HCT116 (cell line): Measurements from ENCODE around the gene PPDPF. TPM values are rescaled to one million over a fixed set of nuclear protein-coding genes. Genes with fewer than 3 reads are reported as not detected.
A peak's percentile ranks its signal among the peaks of the same experiment; 100 is the strongest.

ENCODE experiments used
- ATAC-seq: fragments of 200-7000 bp; cut with Tn5 transposase; 2 replicates; pipeline ENCODE4 v1.9.1; 2020; ENCODE audit warnings: mild to moderate bottlenecking, moderate library complexity
- BruUV-seq: library from RNA; stranded (reverse); fragments of 400-500 nt; replicated peaks from 2 replicates; lab custom pipeline; 2021; lab: Mats Ljungman, UMichigan
- CTCF ChIA-PET: fragments of 300-600 bp; sonication (Branson Sonifier 250); formaldehyde crosslinking; loops from one replicate; lab custom pipeline; 2021; ENCODE audit warnings: antibody characterized with exemption; lab: Charles Lee
- POLR2A ChIA-PET: fragments of 300-600, 350-600 bp; sonication (Branson Sonifier 250); formaldehyde crosslinking; loops from one replicate; lab custom pipeline; 2021; ENCODE audit warnings: antibody characterized with exemption; lab: Charles Lee
- RAD21 ChIA-PET, 2 experiments: fragments of 300-600 bp; sonication (Branson Sonifier 250); formaldehyde crosslinking; loops; one replicate each; lab custom pipeline; 2023; ENCODE audit warnings: low total read pairs in 2 of 2; ENCODE audit not compliant: uncharacterized antibody in 2 of 2, unreplicated experiment in 2 of 2, low non-redundant PET in 1 of 2; lab: Charles Lee
- DNase-seq: peaks from one replicate; pipeline ENCODE4 v3.0.0-alpha.2; 2010; ENCODE audit warnings: low read depth, low spot score
- H2AFZ ChIP-seq: fragments of 200-600 bp; shearing (Covaris generic), sonication (generic); 2 replicates; pipeline ENCODE4 v1.6.1; 2017; ENCODE audit warnings: low read depth, mixed run types, mixed read lengths, antibody characterized with exemption, low read length; ENCODE audit not compliant: poor library complexity, severe bottlenecking
- H3K27ac ChIP-seq: 2 replicates; pipeline ENCODE4 v1.5.1; 2012; ENCODE audit warnings: low read depth, low read length
- H3K27me3 ChIP-seq: fragments of 200-600 bp; sonication (generic); 2 replicates; pipeline ENCODE4 v1.6.1; 2016; ENCODE audit warnings: mixed run types, low read length, mixed read lengths; ENCODE audit not compliant: insufficient read depth
- H3K36me3 ChIP-seq, 2 experiments: fragments of 200-500 bp in 1 of 2; fragments of 200-600 bp in 1 of 2; sonication (Bioruptor generic) in 1 of 2; sonication (generic) in 1 of 2; 2 replicates each; pipeline versions ENCODE4 v1.5.1 to v1.6.1; 2014 to 2016; ENCODE audit warnings: low read length in 2 of 2, inconsistent platforms in 1 of 2, mixed read lengths in 1 of 2, mixed run types in 1 of 2; ENCODE audit not compliant: insufficient read depth in 2 of 2, control insufficient read depth in 1 of 2
- H3K4me1 ChIP-seq, 2 experiments: fragments of 200-600 bp in 1 of 2; sonication (generic) in 1 of 2; 2 replicates each; pipeline versions ENCODE4 v1.5.1 to v1.6.1; 2012 to 2017; ENCODE audit warnings: low read length in 2 of 2, inconsistent platforms in 1 of 2, mild to moderate bottlenecking in 1 of 2, mixed read lengths in 1 of 2, mixed run types in 1 of 2, moderate library complexity in 1 of 2; ENCODE audit not compliant: insufficient read depth in 2 of 2, control insufficient read depth in 1 of 2
- H3K4me2 ChIP-seq: fragments of 200-600 bp; sonication (generic); 2 replicates; pipeline ENCODE4 v1.6.1; 2017; ENCODE audit warnings: mixed run types, low read length, mixed read lengths
- H3K4me3 ChIP-seq, 2 experiments: fragments of 200-600 bp in 1 of 2; sonication (generic) in 1 of 2; replicated peaks in 1 of 2; 2 replicates each; pipeline ENCODE4 v1.5.1; 2011 to 2016; ENCODE audit warnings: low read length in 2 of 2, control low read depth in 1 of 2, low read depth in 1 of 2, mild to moderate bottlenecking in 1 of 2, mixed read lengths in 1 of 2, mixed run types in 1 of 2
- H3K79me2 ChIP-seq: fragments of 200-600 bp; sonication (generic); 2 replicates; pipeline ENCODE4 v1.6.1; 2017; ENCODE audit warnings: mild to moderate bottlenecking, mixed run types, low read length, moderate library complexity, mixed read lengths; ENCODE audit not compliant: insufficient read depth
- H3K9ac ChIP-seq: fragments of 200-600 bp; sonication (generic); 2 replicates; pipeline ENCODE4 v1.6.1; 2016; ENCODE audit warnings: low read length, mixed read lengths
- H3K9me2 ChIP-seq: fragments of 200-600 bp; sonication (generic), shearing (Covaris generic); 2 replicates; pipeline ENCODE4 v1.6.1; 2017; ENCODE audit warnings: mixed run types, mild to moderate bottlenecking, moderate library complexity; ENCODE audit not compliant: insufficient read depth
- H3K9me3 ChIP-seq, 2 experiments: fragments of 200-500 bp in 1 of 2; fragments of 200-600 bp in 1 of 2; sonication (Bioruptor generic) in 1 of 2; sonication (generic) in 1 of 2; 2 replicates each; pipeline ENCODE4 v1.6.1; 2014 to 2017; ENCODE audit warnings: low read length in 2 of 2, mixed read lengths in 2 of 2, inconsistent platforms in 1 of 2, low read depth in 1 of 2, mild to moderate bottlenecking in 1 of 2, mixed run types in 1 of 2, moderate library complexity in 1 of 2; ENCODE audit not compliant: control insufficient read depth in 1 of 2, insufficient read depth in 1 of 2
- H4K20me1 ChIP-seq: fragments of 200-600 bp; sonication (generic), shearing (Covaris generic); 2 replicates; pipeline ENCODE4 v1.6.1; 2017; ENCODE audit warnings: mixed run types, mild to moderate bottlenecking, moderate library complexity; ENCODE audit not compliant: insufficient read depth
- ELF1 ChIP-seq: IDR thresholded peaks from 2 replicates; pipeline ENCODE4 v1.6.1; 2012; ENCODE audit warnings: low read depth, borderline replicate concordance
- EZH2 ChIP-seq: fragments of 200-600 bp; sonication (generic); IDR thresholded peaks from 2 replicates; pipeline ENCODE4 v1.6.1; 2017; ENCODE audit warnings: antibody characterized with exemption, mixed run types
- FOSL1 ChIP-seq: IDR thresholded peaks from 2 replicates; pipeline ENCODE4 v1.6.1; 2012; ENCODE audit warnings: low read depth
- POLR2AphosphoS5 ChIP-seq: IDR thresholded peaks from 2 replicates; pipeline ENCODE4 v1.6.1; 2011; ENCODE audit warnings: mild to moderate bottlenecking, low read depth, low read length, moderate library complexity
- SRF ChIP-seq: IDR thresholded peaks from 2 replicates; pipeline ENCODE4 v1.6.1; 2012; ENCODE audit warnings: low read depth
- ZFX ChIP-seq: fragments of 450-650 bp; IDR thresholded peaks from 2 replicates; pipeline ENCODE4 v1.6.1; 2017
- ZNF274 ChIP-seq: fragments of 200-500 bp; sonication (Bioruptor generic); IDR thresholded peaks from 2 replicates; pipeline ENCODE4 v1.6.1; 2014; ENCODE audit warnings: mild to moderate bottlenecking, low read depth, low read length, inconsistent platforms
- intact Hi-C: fragments of 100-400 bp; cut with micrococcal nuclease; formaldehyde crosslinking; loops from 2 replicates; pipeline ENCODE4 v1.10.0; 2022
- total RNA-seq: library from RNA; stranded (reverse); gene quantifications from one replicate; pipeline ENCODE4 v1.2.1, GENCODE V29; 2021; ENCODE audit not compliant: unreplicated experiment
- TF ChIP-seq, protein P1 (sequence below): IDR thresholded peaks from 2 replicates; pipeline ENCODE4 v1.6.1; 2012
- TF ChIP-seq, protein P2 (sequence below), 3 experiments: fragments of 200-600 bp in 1 of 3; sonication (generic) in 1 of 3; IDR thresholded peaks in 2 of 3; conservative IDR thresholded peaks in 1 of 3; 2 replicates each; pipeline ENCODE4 v1.5.1; 2012 to 2017; ENCODE audit warnings: low read depth in 2 of 3, low read length in 2 of 3, antibody characterized with exemption in 1 of 3, borderline replicate concordance in 1 of 3, control low read depth in 1 of 3, mild to moderate bottlenecking in 1 of 3, mixed read lengths in 1 of 3, mixed run types in 1 of 3, moderate library complexity in 1 of 3; ENCODE audit not compliant: insufficient read depth in 1 of 3

PPDPF gene
- total RNA-seq, 1 experiment from 2014 or later = 346 TPM

- no TSS peak for BruUV-seq
- Histone ChIP-seq H3K9me2 (no peaks in the 10 kb centered on the region), H3K36me3 (no peaks in the 10 kb centered on the region), H3K9me3 (no peaks in the 10 kb centered on the region), H2AFZ (no peak overlapping the region), H3K27ac (peak overlapping the region; percentile 97), H3K4me2 (peak overlapping the region; percentile 99), H3K4me1 (peaks cover 41 to 88% of the 10 kb centered on the region in 2 experiments), H4K20me1 (no peaks in the 10 kb centered on the region), H3K27me3 (no peaks in the 10 kb centered on the region), H3K9ac (peak overlapping the region; percentile 76), H3K4me3 (peak overlapping the region; percentile 67), H3K79me2 (no peaks in the 10 kb centered on the region)
- intact Hi-C loops = loop anchor here (2.0 to 10.0 kb wide), 8 partner anchors 35 to 437 kb away; partner anchors contain the start of genes GMEB2, TNFRSF6B and TPD52L2
- TF ChIP-seq ZFX (peak; percentile 4; the same call in 1 of the 2 replicates), SRF (no peak), ELF1 (no peak), FOSL1 (no peak), POLR2AphosphoS5 (peak; percentile 54), EZH2 (no peak), ZNF274 (no peak)
- TF ChIP-seq, protein P1, sequence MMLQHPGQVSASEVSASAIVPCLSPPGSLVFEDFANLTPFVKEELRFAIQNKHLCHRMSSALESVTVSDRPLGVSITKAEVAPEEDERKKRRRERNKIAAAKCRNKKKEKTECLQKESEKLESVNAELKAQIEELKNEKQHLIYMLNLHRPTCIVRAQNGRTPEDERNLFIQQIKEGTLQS = no peak
- TF ChIP-seq, protein P2, sequence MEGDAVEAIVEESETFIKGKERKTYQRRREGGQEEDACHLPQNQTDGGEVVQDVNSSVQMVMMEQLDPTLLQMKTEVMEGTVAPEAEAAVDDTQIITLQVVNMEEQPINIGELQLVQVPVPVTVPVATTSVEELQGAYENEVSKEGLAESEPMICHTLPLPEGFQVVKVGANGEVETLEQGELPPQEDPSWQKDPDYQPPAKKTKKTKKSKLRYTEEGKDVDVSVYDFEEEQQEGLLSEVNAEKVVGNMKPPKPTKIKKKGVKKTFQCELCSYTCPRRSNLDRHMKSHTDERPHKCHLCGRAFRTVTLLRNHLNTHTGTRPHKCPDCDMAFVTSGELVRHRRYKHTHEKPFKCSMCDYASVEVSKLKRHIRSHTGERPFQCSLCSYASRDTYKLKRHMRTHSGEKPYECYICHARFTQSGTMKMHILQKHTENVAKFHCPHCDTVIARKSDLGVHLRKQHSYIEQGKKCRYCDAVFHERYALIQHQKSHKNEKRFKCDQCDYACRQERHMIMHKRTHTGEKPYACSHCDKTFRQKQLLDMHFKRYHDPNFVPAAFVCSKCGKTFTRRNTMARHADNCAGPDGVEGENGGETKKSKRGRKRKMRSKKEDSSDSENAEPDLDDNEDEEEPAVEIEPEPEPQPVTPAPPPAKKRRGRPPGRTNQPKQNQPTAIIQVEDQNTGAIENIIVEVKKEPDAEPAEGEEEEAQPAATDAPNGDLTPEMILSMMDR (IDR thresholded peaks at IDR 0.05 in 2 of 3, conservative IDR thresholded peaks at IDR 0.05 in 1 of 3; ENCODE audit: borderline replicate concordance in 1 of 3, insufficient read depth in 1 of 3, low read depth in 2 of 3, low read length in 2 of 3) = peak in 2 of 3 experiments; percentile 80 to 86; a peak in 4 of 6 replicates
- ATAC-seq = peak; percentile 84
- POLR2A ChIA-PET = interaction anchor here (0.9 to 3.3 kb wide), 11 partner anchors 14 to 443 kb away, joined by 3 to 9 read pairs (median 4); partner anchors contain the start of genes PPDPF, TNFRSF6B and TPD52L2
- peak; percentile 93 for DNase-seq
- RAD21 ChIA-PET = interaction anchor here (0.6 to 2.0 kb wide), 16 partner anchors 9 to 539 kb away, joined by 3 to 8 read pairs (median 4); partner anchors contain the start of genes PPDPF (in 1 of the 2) and TPD52L2 (in 1 of the 2)
- CTCF ChIA-PET = interaction anchor here (0.6 to 3.3 kb wide), 31 partner anchors 9 to 702 kb away, joined by 3 to 30 read pairs (median 3); partner anchors contain the start of genes ARFRP1, HELZ2, PPDPF and PRPF6
Observed at GRCh38 chr20:63537525-63538203, 17.1 kb downstream of the PPDPF start.
